SKM-1 (cell line): ENCODE results near the gene FTCD.
"Not testable (repeated sequence)": the region's sequence is repeated elsewhere in the genome, so short reads cannot be mapped to it uniquely, and the experiment has no call there.

Experiments used
- DNase-seq: peaks from one replicate; lab custom pipeline; 2025; ENCODE audit not compliant: unreplicated experiment; lab: John Stamatoyannopoulos, UW

The FTCD gene

GRCh38 chr21:46188226-46189212, 33.1 kb upstream of the FTCD start:
- DNase-seq = no peak

- no peak for DNase-seq
Observed at GRCh38 chr21:46187814-46188213, 32.4 kb upstream of the FTCD start.

DNA sequence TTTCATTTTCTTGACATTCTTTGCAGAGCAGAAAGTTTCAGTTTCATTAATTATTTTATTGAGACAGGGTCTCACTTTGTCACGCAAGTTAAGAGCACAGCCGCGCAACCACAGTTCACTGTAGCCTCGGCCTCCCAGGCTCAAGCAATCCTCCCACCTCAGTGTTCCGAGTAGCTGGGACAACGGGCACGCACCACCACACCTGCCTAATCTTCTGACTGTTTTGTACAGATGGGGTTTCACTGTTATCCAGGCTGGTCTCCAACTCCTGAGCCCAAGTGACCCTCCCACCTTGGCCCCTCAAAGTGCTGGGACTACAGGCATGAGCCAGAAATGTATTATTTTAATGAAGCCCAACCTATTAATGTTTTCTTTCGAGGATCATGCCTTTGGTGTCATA, 31.9 kb upstream of the FTCD start:
- DNase-seq = no peak

DNA sequence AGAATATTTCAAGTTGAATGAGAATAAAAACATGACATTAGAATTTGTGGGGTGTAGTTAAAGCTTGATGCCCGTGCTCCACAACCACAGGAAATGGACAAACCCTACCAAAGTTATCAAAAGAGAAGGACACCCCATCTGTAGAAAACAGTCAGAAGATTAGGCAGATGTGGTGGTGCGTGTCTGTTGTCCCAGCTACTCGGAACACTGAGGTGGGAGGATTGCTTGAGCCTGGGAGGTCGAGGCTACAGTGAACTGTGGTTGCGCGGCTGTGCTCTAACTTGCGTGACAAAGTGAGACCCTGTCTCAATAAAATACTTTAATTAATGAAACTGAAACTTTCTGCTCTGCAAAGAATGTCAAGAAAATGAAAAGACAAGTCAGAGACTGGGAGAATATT, 30.3 kb upstream of the FTCD start:
- no peak for DNase-seq

DNA sequence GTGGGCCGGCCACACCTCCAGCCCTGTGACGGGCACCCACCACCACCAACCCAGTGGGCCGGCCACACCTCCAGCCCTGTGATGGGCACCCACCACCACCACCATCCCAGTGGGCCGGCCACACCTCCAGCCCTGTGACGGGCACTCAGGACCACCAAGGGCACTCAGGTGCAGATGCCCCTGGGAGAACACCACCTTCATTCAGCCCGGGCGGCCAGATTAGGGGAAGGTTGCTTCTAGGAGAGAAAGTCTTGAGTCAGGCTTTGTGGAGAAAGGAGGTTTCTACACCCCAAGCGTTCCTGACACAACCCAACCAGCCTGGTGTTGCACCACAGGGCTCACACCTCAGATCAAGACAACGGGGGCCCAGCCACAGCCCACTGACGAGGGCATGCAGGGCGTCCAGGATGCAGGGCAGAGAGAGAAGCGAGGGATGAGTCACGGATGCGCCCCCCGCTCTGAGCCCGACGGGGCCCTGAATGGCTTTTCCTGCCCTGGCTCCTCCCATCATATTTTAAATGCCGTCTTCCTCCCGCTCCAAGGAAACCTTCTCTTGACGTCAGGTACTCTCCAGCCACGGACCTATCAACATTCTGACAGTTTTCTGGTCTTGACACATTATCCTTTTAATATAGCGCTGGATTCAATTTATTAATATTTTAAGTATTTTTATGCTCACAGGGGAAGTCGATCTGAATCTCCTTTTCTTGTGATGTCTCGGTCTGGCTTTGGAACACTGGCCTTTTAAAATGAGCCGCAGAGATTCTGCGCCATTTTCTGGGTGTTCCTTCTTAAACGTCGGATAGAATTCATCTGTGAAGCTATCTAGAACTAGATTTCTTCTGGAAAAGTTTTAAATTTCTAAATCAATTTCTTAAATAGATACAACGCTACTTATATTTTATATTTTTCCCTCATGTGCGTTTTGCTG, 29.5 kb upstream of the FTCD start:
- DNase-seq = peak; percentile 43

GRCh38 chr21:46183910-46184624, 28.7 kb upstream of the FTCD start, which contains the start of gene SPATC1L:
Gene SPATC1L (minus strand): TSS chr21:46184459. CDS start chr21:46182816, 1,643 bp downstream.
- peak; percentile 17 for DNase-seq

- DNase-seq = not testable (repeated sequence)
Observed at GRCh38 chr21:46183337-46183909, 28.0 kb upstream of the FTCD start.

- no peak for DNase-seq
Observed at GRCh38 chr21:46182548-46183336, 27.4 kb upstream of the FTCD start.

DNA sequence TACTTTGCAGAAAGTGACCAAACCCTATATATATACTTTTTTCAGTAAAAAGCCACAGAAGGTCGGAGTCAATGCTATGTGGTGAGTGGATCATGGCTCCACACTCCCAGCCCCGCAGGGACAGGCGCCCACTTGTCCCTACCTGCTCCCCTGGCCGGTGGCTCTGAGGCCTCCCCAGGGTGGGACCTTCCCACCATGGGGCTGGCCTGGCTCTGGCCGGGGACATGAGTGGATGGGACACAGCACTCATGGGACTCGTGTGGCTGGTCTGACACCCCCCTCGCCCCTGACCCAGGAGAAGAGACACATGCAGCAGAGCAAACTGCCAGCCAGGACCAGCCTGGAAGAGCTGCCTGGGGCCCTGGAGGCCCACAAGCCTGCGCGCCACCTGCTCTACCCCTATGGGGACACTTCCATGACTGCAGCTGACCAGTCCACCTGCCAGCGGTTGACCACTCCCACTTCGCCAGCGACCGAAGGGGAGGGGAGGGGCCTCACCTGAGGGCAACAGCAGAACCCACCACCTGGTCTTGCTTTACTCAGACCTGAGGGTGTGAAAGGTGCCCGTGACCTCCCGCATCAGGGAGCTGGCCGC, 26.7 kb upstream of the FTCD start:
- DNase-seq = no peak

GRCh38 chr21:46181436-46181835, 26.1 kb upstream of the FTCD start:
- no peak for DNase-seq

DNA sequence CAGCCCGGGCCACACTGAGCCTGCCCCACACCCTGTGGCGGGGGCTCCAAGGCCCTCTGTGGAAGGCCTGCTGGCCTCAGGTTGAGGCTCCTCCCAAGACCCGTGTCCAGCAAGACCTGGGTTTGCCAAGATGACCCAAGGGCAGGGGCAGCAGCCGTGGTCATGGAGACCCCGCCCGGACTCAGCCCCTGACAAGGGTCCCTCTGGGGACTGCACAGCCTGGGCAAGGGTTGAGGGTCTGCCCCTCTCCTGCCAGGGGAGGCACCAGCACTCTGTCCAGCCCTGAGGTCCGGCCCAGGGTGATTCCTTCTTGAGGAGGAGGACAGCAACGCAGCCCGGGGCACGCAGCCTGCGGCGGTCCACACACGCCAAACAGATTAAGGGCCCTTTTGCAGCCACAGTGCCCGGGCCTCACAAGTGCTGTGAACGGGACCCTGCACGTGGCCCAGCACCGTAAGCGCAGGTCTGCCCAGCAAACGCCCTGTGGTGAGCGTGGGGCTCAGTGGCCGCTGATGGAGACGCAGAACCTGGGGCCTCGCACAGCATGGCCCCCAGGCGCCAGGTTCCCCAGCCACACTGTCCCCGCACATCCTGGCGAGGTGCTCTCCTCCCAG, 25.5 kb upstream of the FTCD start:
- no peak for DNase-seq

- DNase-seq = no peak
Observed at GRCh38 chr21:46180079-46180722, 24.8 kb upstream of the FTCD start.

- DNase-seq = no peak
Observed at GRCh38 chr21:46179708-46180078, 24.3 kb upstream of the FTCD start.

GRCh38 chr21:46178961-46179360, 23.6 kb upstream of the FTCD start:
- DNase-seq = no peak

GRCh38 chr21:46176443-46177129, 21.2 kb upstream of the FTCD start:
- not testable (repeated sequence) for DNase-seq

DNA sequence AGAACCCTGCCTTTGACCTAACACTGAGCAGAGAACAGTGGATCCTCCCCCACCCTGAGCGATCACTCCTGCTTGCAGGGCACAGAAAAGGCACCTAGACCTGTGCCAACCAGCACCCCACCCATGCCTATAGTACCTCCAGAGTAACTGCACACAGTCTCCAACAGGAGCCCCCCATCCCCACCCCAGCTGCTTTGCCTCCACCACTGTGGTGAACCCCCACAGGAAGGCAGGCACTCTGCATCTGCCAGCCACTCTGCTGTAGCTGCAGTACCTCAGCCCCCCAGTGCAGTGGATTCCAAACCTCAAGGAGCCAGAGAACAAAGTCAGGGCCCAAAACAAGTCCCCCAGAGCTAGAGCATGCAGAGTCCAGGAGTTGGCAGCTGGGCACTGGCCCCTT, 18.2 kb upstream of the FTCD start:
- no peak for DNase-seq

DNA sequence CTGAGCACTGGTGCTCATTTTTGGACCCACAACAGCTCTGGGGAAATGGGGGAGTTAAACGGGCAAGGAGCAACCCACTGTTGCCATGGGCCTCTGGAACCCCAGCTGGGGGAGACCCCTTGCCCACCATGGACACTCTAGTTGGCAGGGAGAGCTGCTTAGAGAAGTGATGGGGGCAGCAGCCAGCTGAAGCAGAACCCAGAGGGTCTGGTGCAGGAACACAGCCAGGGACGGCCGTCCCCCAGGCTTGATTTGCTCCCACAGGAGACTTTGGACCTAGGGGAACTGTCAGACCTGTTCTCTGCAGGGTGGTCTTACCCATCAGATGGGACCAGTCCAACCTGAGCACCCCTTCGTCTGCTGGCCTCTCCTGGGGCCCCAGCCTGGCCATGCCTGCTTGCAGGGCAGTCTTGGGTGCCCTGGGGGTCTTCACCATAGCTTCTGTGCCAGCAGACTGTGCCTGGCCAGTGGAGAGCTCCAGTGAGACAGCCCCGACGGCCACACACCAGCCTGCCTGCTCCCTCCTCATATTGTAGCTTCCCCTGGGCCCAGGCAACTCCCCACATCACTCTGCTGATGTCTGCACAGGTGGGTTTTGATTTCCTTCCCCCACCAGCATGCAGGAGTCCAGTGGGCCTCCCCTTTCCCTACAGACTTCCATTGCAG, 17.6 kb upstream of the FTCD start:
- no peak for DNase-seq
